Activated CD8-positive, alpha-beta memory T cell treated with anti-CD3 and anti-CD28 coated beads, Interleukin-2, amount 10 ng/mL, durations not matched to agents 7 days and 5 days (primary cell): Measurements from ENCODE around the gene C1orf116. TPM values are rescaled to one million over a fixed set of nuclear protein-coding genes. Genes with fewer than 3 reads are reported as not detected.

ENCODE experiments used
- ATAC-seq: fragments of 150-1000 bp; cut with Tn5 transposase; one replicate; pipeline ENCODE4 v1.10.0; 2021; ENCODE audit warnings: moderate library complexity
- CTCF ChIA-PET: fragments of 350-600 bp; sonication (Branson Sonifier 250); formaldehyde crosslinking; loops from one replicate; lab custom pipeline; 2021; ENCODE audit warnings: antibody characterized with exemption; lab: Charles Lee
- DNase-seq: peaks from one replicate; pipeline ENCODE4 v3.0.0-alpha.2; 2020
- H3K27ac Mint-ChIP-seq: one replicate; pipeline ENCODE4 v1.8.0; 2021; ENCODE audit warnings: mild to moderate bottlenecking, mixed read lengths
- H3K27me3 Mint-ChIP-seq: one replicate; pipeline ENCODE4 v1.8.0; 2021; ENCODE audit warnings: mixed read lengths
- H3K36me3 Mint-ChIP-seq: one replicate; pipeline ENCODE4 v1.8.0; 2021; ENCODE audit warnings: mild to moderate bottlenecking, mixed read lengths
- H3K4me1 Mint-ChIP-seq: one replicate; pipeline ENCODE4 v1.8.0; 2021; ENCODE audit warnings: mixed read lengths
- H3K4me3 Mint-ChIP-seq: one replicate; pipeline ENCODE4 v1.8.0; 2021; ENCODE audit warnings: mild to moderate bottlenecking, moderate library complexity, mixed read lengths
- H3K9me3 Mint-ChIP-seq: one replicate; pipeline ENCODE4 v1.8.0; 2022; ENCODE audit warnings: low read depth, mixed read lengths
- total RNA-seq, 2 experiments: library from RNA; stranded (reverse); gene quantifications; one replicate each; pipeline ENCODE4 v1.2.3, GENCODE V29; 2021

C1orf116 gene
- total RNA-seq, 2 experiments from 2014 or later = not detected

DNA sequence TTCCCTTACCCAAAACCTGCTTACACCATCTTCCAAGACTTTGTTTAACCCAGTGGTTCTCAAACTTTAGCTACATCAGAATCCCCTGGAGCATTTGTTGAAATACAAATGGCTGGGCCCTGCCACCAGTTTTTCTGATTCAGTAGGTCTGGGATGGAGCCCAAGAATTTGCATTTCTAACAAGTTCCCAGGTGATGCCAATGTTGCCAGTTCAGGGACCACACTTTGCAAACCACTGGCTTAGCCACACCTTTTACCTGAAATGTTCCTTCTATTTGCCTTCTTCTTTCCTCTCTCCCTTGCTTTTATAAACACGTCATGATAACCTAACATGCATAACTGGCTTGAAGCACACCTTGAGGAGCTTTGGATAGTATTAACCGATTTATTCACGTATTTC is 46.2 kb downstream of the C1orf116 start:
- peaks cover 6% of the 10 kb centered on the region for H3K4me1 Mint-ChIP-seq
- no peaks in the 10 kb centered on the region for H3K9me3 Mint-ChIP-seq
- H3K27ac Mint-ChIP-seq = no peak overlapping the region
- DNase-seq (no peak), ATAC-seq (no peak)
- CTCF ChIA-PET = interaction anchor here (0.6 to 1.7 kb wide), 7 partner anchors 51 to 419 kb away, joined by 3 to 5 read pairs (median 3); no protein-coding TSS in a partner anchor
- H3K4me3 Mint-ChIP-seq = no peak overlapping the region
- peaks cover 62% of the 10 kb centered on the region for H3K27me3 Mint-ChIP-seq
- H3K36me3 Mint-ChIP-seq = no peaks in the 10 kb centered on the region

DNA sequence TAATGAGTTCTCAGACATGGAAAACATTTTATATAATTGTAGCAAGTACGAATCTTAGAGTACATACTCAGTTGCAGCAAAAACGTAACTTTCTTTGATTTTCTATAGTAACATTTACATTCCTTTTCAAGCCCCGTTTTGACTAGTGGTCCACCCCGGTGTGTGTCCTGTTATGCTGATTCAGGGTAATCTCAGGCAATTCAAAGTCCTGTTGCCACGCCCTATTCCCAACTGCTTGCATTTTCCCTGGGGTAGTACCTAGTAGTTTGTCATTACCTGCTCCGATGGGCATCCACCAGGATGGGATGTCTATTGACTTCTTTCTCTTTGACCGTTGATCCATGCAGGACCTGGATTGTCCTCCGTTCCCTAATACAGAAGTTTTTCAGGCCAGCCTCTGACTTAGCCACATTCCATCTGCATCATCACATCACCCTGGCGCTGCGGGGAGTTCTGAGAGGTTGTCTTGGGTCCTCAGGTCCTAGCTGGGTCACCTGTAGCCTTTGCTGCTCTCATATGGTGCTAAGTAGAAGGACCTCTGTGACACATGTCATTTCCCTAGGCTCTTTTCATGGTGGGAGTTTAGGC is 47.3 kb downstream of the C1orf116 start:
- Mint-ChIP-seq H3K27ac (no peak overlapping the region), H3K9me3 (no peaks in the 10 kb centered on the region), H3K4me1 (peaks cover 6% of the 10 kb centered on the region), H3K4me3 (no peak overlapping the region), H3K36me3 (no peaks in the 10 kb centered on the region), H3K27me3 (peaks cover 54% of the 10 kb centered on the region)
- DNase-seq (no peak), ATAC-seq (no peak)
- CTCF ChIA-PET = interaction anchor here (1.0 to 7.0 kb wide), 5 partner anchors 50 to 420 kb away, joined by 3 to 124 read pairs (median 5); no protein-coding TSS in a partner anchor

DNA sequence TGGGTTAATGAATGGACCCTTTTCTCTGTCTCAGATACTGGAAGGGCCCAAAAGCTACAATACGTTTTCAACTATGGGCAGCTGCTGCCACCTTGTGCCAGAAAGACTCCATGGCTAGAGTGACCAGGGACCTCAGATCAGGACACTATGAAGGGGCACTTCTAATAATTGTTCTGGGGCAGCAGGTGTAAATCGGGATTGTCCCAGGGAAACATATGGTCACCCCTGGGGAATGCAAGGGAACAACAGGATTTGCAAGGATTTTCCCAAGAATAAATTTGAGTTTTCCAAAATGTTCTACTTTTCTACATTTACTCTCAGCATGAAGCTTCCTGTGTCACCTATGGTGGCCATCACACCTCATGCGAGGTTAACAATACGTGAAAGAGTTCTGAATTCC is 50.3 kb downstream of the C1orf116 start:
- H3K27me3 Mint-ChIP-seq = peaks cover 40% of the 10 kb centered on the region
- H3K27ac Mint-ChIP-seq = no peak overlapping the region
- no peaks in the 10 kb centered on the region for H3K4me1 Mint-ChIP-seq

DNA sequence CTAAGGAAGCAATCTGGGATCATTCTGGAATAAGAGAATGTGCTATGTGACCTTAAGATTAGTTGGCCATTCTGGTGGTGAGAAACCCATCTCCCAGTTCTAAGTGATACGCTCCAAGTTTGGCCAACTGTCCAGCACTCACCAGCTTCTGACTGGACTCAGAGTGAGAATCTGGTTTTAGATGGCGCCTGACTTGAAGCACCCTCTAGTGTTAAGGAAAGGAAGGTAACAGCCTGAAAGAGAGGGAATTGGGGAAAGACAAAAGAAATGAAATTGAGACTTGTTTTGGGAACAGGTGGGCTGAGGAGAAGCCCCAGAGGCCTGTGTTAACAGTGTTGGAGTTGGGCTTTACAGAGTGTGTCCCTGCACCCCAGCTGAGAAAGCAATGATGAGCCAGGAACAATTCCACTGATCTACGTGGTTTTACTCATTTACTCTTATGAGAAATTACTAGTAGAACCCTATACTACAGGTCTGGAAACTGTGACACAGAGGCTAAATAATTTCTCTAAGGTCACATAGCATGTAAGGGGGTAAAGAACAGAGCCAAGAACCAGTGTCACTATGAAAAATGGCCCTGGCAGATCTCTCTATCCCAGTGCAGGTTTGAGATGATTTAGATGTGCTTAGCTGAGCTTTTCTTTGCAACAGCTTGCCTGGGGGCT is 53.0 kb downstream of the C1orf116 start:
- no peak for DNase-seq
- Mint-ChIP-seq H3K4me1 (no peaks in the 10 kb centered on the region), H3K36me3 (no peaks in the 10 kb centered on the region), H3K4me3 (no peak overlapping the region), H3K27me3 (peaks cover 23% of the 10 kb centered on the region), H3K9me3 (no peaks in the 10 kb centered on the region), H3K27ac (no peak overlapping the region)
- CTCF ChIA-PET = interaction anchor here (0.5 to 7.1 kb wide), 8 partner anchors 10 to 344 kb away, joined by 3 to 124 read pairs (median 5); partner anchors contain the start of genes DYRK3, FCAMR and MAPKAPK2
- ATAC-seq = no peak

More for the DNA sequence above, 50.3 kb downstream of the C1orf116 start:
- DNase-seq (peak; percentile 74), ATAC-seq (peak; percentile 85)
- Mint-ChIP-seq H3K4me3 (no peak overlapping the region), H3K36me3 (no peaks in the 10 kb centered on the region), H3K9me3 (no peaks in the 10 kb centered on the region)
- CTCF ChIA-PET = interaction anchor here (0.7 to 7.1 kb wide), 51 partner anchors 9 to 517 kb away, joined by 3 to 124 read pairs (median 5); partner anchors contain the start of genes DYRK3, FCAMR, FCMR and IL20

DNA sequence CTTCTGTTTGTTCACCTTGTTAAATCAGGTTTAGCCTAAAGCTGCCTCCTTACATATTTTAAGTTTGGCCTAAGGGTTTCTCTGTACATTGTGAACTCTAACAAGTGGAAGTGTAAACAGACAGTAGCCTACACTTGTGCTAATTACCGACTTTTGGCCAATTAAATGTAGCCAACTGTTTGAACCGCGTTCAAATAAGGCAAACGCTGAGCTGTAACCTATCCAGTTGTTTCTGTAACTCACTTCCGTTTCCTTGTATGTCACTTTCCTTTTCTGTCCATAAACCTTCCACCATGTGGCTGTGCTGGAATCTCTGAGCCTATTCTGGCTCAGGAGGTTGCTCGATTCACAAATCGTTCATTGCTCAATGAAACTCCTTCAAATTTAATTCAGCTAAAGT is 54.3 kb downstream of the C1orf116 start:
- Mint-ChIP-seq H3K4me3 (no peak overlapping the region), H3K27ac (no peak overlapping the region), H3K36me3 (no peaks in the 10 kb centered on the region), H3K27me3 (peaks cover 20% of the 10 kb centered on the region), H3K4me1 (no peaks in the 10 kb centered on the region), H3K9me3 (no peaks in the 10 kb centered on the region)
- no peak for DNase-seq
- CTCF ChIA-PET = interaction anchor here (0.8 to 7.1 kb wide), 6 partner anchors 11 to 315 kb away, joined by 3 to 124 read pairs (median 4); no protein-coding TSS in a partner anchor
- no peak for ATAC-seq

DNA sequence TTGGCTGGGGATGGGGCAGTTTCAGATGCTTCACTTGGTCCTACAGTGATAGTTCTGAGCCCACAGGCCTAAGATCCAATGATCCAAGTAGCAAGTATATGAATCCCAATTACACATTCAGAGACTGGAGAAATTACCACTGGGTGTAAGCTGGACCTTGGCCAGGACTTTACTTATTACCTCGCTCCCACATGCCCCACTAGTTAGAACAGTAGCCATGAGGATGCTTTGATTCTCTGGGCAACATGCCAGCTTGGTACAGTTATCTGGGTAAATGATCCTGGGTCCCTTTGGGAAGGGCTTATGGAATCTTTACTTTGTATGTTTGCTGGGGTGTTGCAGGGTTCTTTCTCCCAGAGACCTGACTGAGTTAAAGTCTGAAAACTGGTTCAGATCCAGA is 57.2 kb downstream of the C1orf116 start:
- H3K9me3 Mint-ChIP-seq = no peaks in the 10 kb centered on the region
- H3K4me3 Mint-ChIP-seq = no peak overlapping the region
- ATAC-seq (no peak), DNase-seq (peak; percentile 19)
- H3K4me1 Mint-ChIP-seq = no peaks in the 10 kb centered on the region
- CTCF ChIA-PET = interaction anchor here (1.0 to 1.6 kb wide), 3 partner anchors 24 to 166 kb away, joined by 3 to 5 read pairs (median 3); no protein-coding TSS in a partner anchor
- H3K27me3 Mint-ChIP-seq = peaks cover 33% of the 10 kb centered on the region
- no peak overlapping the region for H3K27ac Mint-ChIP-seq
- H3K36me3 Mint-ChIP-seq = no peaks in the 10 kb centered on the region

DNA sequence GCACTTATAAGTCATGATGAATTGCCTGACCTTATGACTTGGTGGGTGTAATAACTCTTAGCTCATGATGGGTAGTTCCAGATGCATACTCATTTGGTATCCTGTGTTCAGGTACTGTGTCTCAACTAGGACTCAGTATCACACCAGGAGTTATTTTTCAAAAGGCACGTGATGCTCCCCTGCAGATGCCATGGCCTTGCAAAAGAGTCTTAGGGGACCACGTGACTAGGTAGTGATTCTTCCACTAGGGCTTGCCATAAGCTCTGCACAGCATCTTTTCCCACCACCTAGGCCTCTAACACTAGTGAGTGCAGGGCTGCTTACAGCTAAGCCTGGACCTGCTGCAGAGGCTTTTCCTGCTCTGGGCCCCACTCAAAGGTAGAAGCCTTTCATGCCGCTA is 58.4 kb downstream of the C1orf116 start:
- ATAC-seq = no peak
- H3K4me3 Mint-ChIP-seq = no peak overlapping the region
- peak; percentile 35 for DNase-seq
- H3K9me3 Mint-ChIP-seq = no peaks in the 10 kb centered on the region
- H3K27me3 Mint-ChIP-seq = peaks cover 42% of the 10 kb centered on the region
- CTCF ChIA-PET = interaction anchor here (1.0 to 7.4 kb wide), 6 partner anchors 8 to 239 kb away, joined by 3 to 47 read pairs (median 6); no protein-coding TSS in a partner anchor
- no peaks in the 10 kb centered on the region for H3K4me1 Mint-ChIP-seq
- no peaks in the 10 kb centered on the region for H3K36me3 Mint-ChIP-seq
- no peak overlapping the region for H3K27ac Mint-ChIP-seq

DNA sequence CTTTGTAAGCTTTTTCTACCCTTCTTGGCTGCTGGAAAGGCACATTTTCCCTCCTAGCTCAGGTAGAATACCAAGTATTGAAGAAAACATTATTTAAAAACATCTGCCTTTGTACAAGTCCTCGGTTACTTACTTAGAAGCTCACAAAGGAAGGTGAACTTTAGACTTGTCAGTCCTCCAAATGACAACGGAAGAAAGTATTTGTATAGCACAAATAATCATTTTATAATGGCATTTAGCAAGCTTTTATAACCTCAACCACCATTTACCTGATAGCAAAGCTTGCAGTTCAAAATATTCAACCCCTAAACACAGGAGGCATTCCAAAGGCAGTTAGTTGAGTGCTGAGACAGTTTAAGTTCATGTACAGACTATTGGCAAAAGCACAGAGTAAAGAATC is 59.8 kb downstream of the C1orf116 start:
- DNase-seq = peak; percentile 15
- Mint-ChIP-seq H3K9me3 (no peaks in the 10 kb centered on the region), H3K4me1 (peaks cover 8% of the 10 kb centered on the region), H3K27me3 (peaks cover 43% of the 10 kb centered on the region), H3K36me3 (no peaks in the 10 kb centered on the region), H3K4me3 (no peak overlapping the region), H3K27ac (no peak overlapping the region)
- CTCF ChIA-PET = interaction anchor here (1.5 to 7.4 kb wide), 6 partner anchors 10 to 246 kb away, joined by 5 to 47 read pairs (median 6); no protein-coding TSS in a partner anchor
- ATAC-seq = no peak

DNA sequence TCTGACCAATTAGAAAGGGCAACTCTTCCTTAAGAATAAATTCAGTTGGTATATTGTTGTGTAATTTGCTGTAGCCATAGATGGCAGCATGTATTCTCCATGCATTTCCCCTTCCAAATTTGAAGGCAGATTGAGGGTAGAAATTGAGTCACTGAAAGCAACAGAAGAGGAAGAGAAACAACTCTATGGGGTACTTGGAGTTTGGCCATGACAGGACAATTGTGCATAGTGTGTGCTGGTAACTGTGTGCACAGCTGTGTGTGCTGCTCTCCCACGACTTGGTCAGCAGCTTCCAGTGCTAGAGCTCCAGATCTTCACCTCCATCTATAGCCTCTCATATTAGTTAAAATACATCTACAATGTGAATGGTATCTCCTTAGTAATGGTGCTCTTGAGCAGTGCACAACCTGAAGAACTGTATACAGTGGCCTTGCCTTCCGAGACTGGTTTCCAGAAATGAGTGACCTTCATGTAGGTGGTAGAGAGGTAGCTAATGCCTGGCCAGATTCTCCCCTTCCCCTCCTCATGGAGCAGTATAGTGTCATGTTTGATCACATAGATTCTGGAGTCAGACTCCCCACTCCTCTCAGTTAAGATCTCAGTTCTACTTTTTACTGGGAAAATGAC is 61.4 kb downstream of the C1orf116 start:
- Mint-ChIP-seq H3K27me3 (peaks cover 39% of the 10 kb centered on the region), H3K4me3 (no peak overlapping the region), H3K4me1 (peaks cover 21% of the 10 kb centered on the region), H3K36me3 (no peaks in the 10 kb centered on the region), H3K9me3 (no peaks in the 10 kb centered on the region), H3K27ac (no peak overlapping the region)
- CTCF ChIA-PET = interaction anchor here (1.0 to 7.4 kb wide), 7 partner anchors 8 to 236 kb away, joined by 3 to 47 read pairs (median 4); no protein-coding TSS in a partner anchor
- DNase-seq (no peak), ATAC-seq (no peak)

DNA sequence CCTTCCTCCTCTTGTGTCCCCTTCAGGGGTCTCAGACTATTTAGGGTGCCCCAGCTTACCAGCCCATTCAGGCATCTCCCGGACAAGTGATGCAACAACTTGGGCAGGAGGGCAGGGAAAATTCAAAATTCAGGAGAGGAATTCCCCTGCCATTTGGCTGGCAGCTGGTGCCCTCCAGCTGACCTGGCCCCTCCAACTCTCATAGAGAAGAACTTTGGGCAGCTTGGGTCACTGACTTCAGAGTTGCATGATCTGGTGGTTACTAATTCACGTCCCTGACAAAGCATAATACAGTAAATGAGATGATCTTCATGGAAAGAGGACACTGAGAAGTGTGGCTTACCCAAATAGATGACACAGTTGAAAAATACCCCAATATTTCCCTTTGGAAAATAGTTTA is 62.1 kb downstream of the C1orf116 start, which contains the start of gene FCAMR:
TSS of gene FCAMR (minus strand) at position 15 of the 400 bp plus-strand sequence. CDS start 335 bp downstream, outside the sequence.
- CTCF ChIA-PET = interaction anchor here (1.0 to 7.4 kb wide), 6 partner anchors 7 to 236 kb away, joined by 3 to 47 read pairs (median 4); no protein-coding TSS in a partner anchor
- Mint-ChIP-seq H3K4me1 (peaks cover 21% of the 10 kb centered on the region), H3K36me3 (no peaks in the 10 kb centered on the region), H3K27ac (no peak within 1 kb of the TSS), H3K27me3 (peaks cover 39% of the 10 kb centered on the region), H3K9me3 (no peaks in the 10 kb centered on the region), H3K4me3 (no peak within 1 kb of the TSS)
- no peak for ATAC-seq
- no peak for DNase-seq

DNA sequence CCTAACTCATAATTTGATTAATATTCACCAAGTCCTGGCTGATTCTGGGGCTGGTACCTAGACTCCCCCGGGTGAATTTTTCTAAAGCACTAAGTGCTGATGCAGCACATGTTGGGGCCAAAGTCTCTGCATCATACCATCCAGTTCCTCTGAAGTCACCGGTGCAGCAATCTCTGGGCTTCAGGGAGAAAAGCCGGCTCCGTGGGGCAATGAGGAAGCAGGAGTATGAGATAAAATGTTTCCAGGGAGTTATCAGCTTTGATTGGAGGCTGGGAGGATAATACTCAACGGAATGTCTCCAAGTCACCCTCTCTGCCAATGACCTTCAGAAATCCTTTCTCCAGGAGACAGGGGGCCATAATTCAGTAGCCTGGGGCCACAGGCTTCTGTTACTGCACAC is 63.5 kb downstream of the C1orf116 start:
- Mint-ChIP-seq H3K36me3 (no peaks in the 10 kb centered on the region), H3K27ac (no peak overlapping the region), H3K27me3 (peaks cover 39% of the 10 kb centered on the region), H3K9me3 (no peaks in the 10 kb centered on the region), H3K4me1 (peaks cover 21% of the 10 kb centered on the region), H3K4me3 (no peak overlapping the region)
- no peak for ATAC-seq
- CTCF ChIA-PET = interaction anchor here (1.3 to 7.4 kb wide), 4 partner anchors 11 to 36 kb away, joined by 3 to 47 read pairs (median 6); no protein-coding TSS in a partner anchor
- no peak for DNase-seq
